ENCODE data around the gene RFC2.
"Not testable (repeated sequence)": the region's sequence is repeated elsewhere in the genome, so short reads cannot be mapped to it uniquely, and the experiment has no call there.

RFC2 gene

GRCh38 chr7:74225400-74225799 lies 28.8 kb downstream of the RFC2 start:
- no peak for TF ChIP-seq CTCF (IDR thresholded peaks at IDR 0.05)
- Mint-ChIP-seq H3K36me3 (ENCODE audit: low read depth) (peaks cover 32% of the 10 kb centered on the region), H3K27me3 (ENCODE audit: low read depth, poor library complexity) (no peaks in the 10 kb centered on the region), H3K27ac (peak overlapping the region; percentile 39), H3K9me3 (no peaks in the 10 kb centered on the region), H3K4me3 (no peak overlapping the region), H3K4me1 (no peaks in the 10 kb centered on the region)
- no peak for DNase-seq

- H3K9me3 Mint-ChIP-seq; H3K27me3 Mint-ChIP-seq (ENCODE audit: low read depth, poor library complexity); H3K4me3 Mint-ChIP-seq; DNase-seq; H3K27ac Mint-ChIP-seq; H3K4me1 Mint-ChIP-seq: not testable (repeated sequence)
- H3K36me3 Mint-ChIP-seq (ENCODE audit: low read depth): peaks cover 32% of the 10 kb centered on the region
Measured at GRCh38 chr7:74224907-74225306, 29.3 kb downstream of the RFC2 start.

GRCh38 chr7:74224511-74224832 lies 29.7 kb downstream of the RFC2 start:
- Mint-ChIP-seq H3K36me3 (ENCODE audit: low read depth) (peaks cover 30% of the 10 kb centered on the region), H3K4me1 (no peaks in the 10 kb centered on the region), H3K27ac (no peak overlapping the region), H3K27me3 (ENCODE audit: low read depth, poor library complexity) (no peaks in the 10 kb centered on the region), H3K9me3 (no peaks in the 10 kb centered on the region), H3K4me3 (no peak overlapping the region)
- DNase-seq: no peak
- no peak for TF ChIP-seq CTCF (IDR thresholded peaks at IDR 0.05)

DNA sequence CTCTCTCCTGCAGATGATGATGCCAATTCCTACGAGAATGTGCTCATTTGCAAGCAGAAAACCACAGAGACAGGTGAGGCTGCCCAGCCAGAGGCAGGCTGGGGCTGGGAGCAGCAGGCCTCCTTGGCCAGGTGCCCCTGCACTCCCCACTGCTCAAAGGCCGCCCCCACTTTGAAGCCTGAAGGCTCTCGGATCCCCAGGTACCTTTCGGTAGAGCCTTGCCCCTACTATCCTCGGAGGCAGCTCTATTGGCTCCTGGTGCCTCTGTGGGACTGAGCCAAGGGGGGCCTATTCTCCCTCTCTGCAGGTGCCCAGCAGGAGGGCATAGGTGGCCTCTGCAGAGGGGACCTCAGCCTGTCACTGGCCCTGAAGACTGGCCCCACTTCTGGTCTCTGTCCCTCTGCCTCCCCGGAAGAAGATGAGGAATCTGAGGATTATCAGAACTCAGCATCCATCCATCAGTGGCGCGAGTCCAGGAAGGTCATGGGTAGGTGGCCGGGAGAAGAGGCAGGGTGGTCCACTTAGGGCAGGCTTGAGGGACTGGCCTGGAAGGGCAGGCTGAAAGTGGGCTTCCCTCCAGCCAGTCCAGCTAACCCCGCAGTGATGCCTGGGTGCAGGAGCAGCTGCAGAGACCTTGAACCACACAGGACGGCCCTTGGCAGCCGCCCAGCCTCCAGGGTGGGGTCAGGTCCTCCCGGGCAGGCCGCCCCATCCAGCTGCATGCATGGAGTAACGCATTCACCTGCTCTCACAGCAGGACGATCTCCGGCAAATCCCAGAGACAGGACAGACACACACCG lies 30.3 kb downstream of the RFC2 start:
- H3K27me3 Mint-ChIP-seq (ENCODE audit: low read depth, poor library complexity): no peaks in the 10 kb centered on the region
- TF ChIP-seq CTCF (IDR thresholded peaks at IDR 0.05): no peak
- no peak for DNase-seq
- peaks cover 24% of the 10 kb centered on the region for H3K36me3 Mint-ChIP-seq (ENCODE audit: low read depth)
- no peak overlapping the region for H3K27ac Mint-ChIP-seq
- H3K4me3 Mint-ChIP-seq: no peak overlapping the region
- H3K4me1 Mint-ChIP-seq: no peaks in the 10 kb centered on the region
- no peaks in the 10 kb centered on the region for H3K9me3 Mint-ChIP-seq

- peak overlapping the region; percentile 90 for H3K27ac Mint-ChIP-seq
- H3K4me3 Mint-ChIP-seq: no peak overlapping the region
- H3K27me3 Mint-ChIP-seq (ENCODE audit: low read depth, poor library complexity): no peaks in the 10 kb centered on the region
- no peak for TF ChIP-seq CTCF (IDR thresholded peaks at IDR 0.05)
- H3K9me3 Mint-ChIP-seq: no peaks in the 10 kb centered on the region
- DNase-seq: no peak
- peaks cover 2% of the 10 kb centered on the region for H3K4me1 Mint-ChIP-seq
- H3K36me3 Mint-ChIP-seq (ENCODE audit: low read depth): peaks cover 21% of the 10 kb centered on the region
Measured at GRCh38 chr7:74222851-74223710, 31.1 kb downstream of the RFC2 start.

DNA sequence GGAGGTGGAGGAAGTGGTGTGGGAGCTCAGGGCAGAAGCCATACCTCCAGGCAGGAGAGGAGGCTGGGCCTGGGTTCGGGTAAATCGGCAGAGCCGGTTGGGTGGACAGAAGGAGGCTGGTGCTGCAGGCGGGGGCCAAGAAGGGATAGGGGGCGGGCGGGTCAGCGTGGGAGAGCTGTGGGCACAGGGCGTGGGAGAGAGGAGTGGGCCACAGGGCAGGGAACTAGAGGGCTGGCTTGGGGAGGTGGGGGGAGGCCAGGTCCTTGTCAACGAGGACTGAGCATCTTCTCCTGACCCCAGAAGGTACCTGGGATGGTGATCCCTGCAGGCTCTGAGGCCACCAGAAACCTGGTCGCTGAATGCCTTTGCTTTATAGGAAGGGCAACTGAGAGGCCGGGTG lies 32.5 kb downstream of the RFC2 start:
- Mint-ChIP-seq H3K36me3 (ENCODE audit: low read depth) (peaks cover 14% of the 10 kb centered on the region), H3K9me3 (no peaks in the 10 kb centered on the region), H3K4me3 (no peak overlapping the region), H3K4me1 (peaks cover 10% of the 10 kb centered on the region), H3K27me3 (ENCODE audit: low read depth, poor library complexity) (no peaks in the 10 kb centered on the region), H3K27ac (no peak overlapping the region)
- DNase-seq: no peak
- TF ChIP-seq CTCF (IDR thresholded peaks at IDR 0.05): no peak

Data from nephron progenitor cell (in vitro differentiated cells).